Panc1 (cell line): ENCODE results near the gene CCDC8. TPM values are rescaled to one million over a fixed set of nuclear protein-coding genes. Genes with fewer than 3 reads are reported as not detected.
A peak's percentile ranks its signal among the peaks of the same experiment; 100 is the strongest.

Experiments used
- ATAC-seq: fragments of 200-7000 bp; cut with Tn5 transposase; 2 replicates; pipeline ENCODE4 v1.9.1; 2020; ENCODE audit warnings: mild to moderate bottlenecking, moderate library complexity
- BruUV-seq: library from RNA; stranded (reverse); fragments of 400-500 nt; replicated peaks from 2 replicates; lab custom pipeline; 2021; lab: Mats Ljungman, UMichigan
- CTCF ChIA-PET: fragments of 300-600 bp; sonication (Branson Sonifier 250); formaldehyde crosslinking; loops from one replicate; lab custom pipeline; 2022; ENCODE audit warnings: antibody characterized with exemption; lab: Charles Lee
- POLR2A ChIA-PET: fragments of 300-600 bp; sonication (Branson Sonifier 250); formaldehyde crosslinking; loops from one replicate; lab custom pipeline; 2022; ENCODE audit warnings: antibody characterized with exemption; lab: Charles Lee
- DNase-seq: peaks from one replicate; pipeline ENCODE4 v3.0.0-alpha.2; 2010; ENCODE audit warnings: low read depth, low spot score
- H3K27ac ChIP-seq: 2 replicates; pipeline ENCODE4 v1.5.1; 2011; ENCODE audit warnings: mild to moderate bottlenecking, low read length, inconsistent platforms
- H3K27me3 ChIP-seq: fragments of 200-500 bp; sonication (Bioruptor generic); 2 replicates; pipeline ENCODE4 v1.6.0; 2014; ENCODE audit warnings: low read length, inconsistent platforms; ENCODE audit not compliant: control insufficient read depth, insufficient read depth
- H3K36me3 ChIP-seq: fragments of 200-500 bp; sonication (Bioruptor generic); 2 replicates; pipeline ENCODE4 v1.5.1; 2014; ENCODE audit warnings: inconsistent platforms, mild to moderate bottlenecking, low read length, moderate library complexity; ENCODE audit not compliant: control insufficient read depth, insufficient read depth
- H3K4me1 ChIP-seq: 2 replicates; pipeline ENCODE4 v1.5.1; 2011; ENCODE audit warnings: inconsistent platforms, mild to moderate bottlenecking, low read length, moderate library complexity; ENCODE audit not compliant: control insufficient read depth, insufficient read depth
- H3K4me3 ChIP-seq, 2 experiments: 2 replicates each; pipeline ENCODE4 v1.5.1; 2011 to 2012; ENCODE audit warnings: low read depth in 2 of 2, low read length in 2 of 2, mild to moderate bottlenecking in 2 of 2, inconsistent platforms in 1 of 2, moderate library complexity in 1 of 2
- H3K9me3 ChIP-seq: fragments of 200-500 bp; sonication (Bioruptor generic); 2 replicates; pipeline ENCODE4 v1.5.1; 2014; ENCODE audit warnings: low read depth, mild to moderate bottlenecking, inconsistent platforms, low read length, moderate library complexity; ENCODE audit not compliant: control insufficient read depth, insufficient read depth
- POLR2AphosphoS5 ChIP-seq: IDR thresholded peaks from 2 replicates; pipeline ENCODE4 v1.6.1; 2012; ENCODE audit warnings: mild to moderate bottlenecking, low read depth, low read length, moderate library complexity
- SIN3A ChIP-seq: IDR thresholded peaks from 2 replicates; pipeline ENCODE4 v1.6.1; 2012; ENCODE audit warnings: low read depth, mild to moderate bottlenecking, low read length, moderate library complexity, borderline replicate concordance; ENCODE audit not compliant: insufficient read depth
- TCF7L2 ChIP-seq: IDR thresholded peaks from 2 replicates; pipeline ENCODE4 v1.6.1; 2011; ENCODE audit warnings: mild to moderate bottlenecking, low read depth, low read length, inconsistent platforms
- in situ Hi-C: cut with HindIII; loops from 2 replicates; pipeline ENCODE4 v1.10.0; 2016; ENCODE audit warnings: low sequenced_read_pairs, low pct_unique_long_range_greater_than_20kb
- intact Hi-C: fragments of 100-400 bp; cut with micrococcal nuclease; formaldehyde crosslinking; loops from one replicate; pipeline ENCODE4 v1.10.0; 2022; ENCODE audit not compliant: unreplicated experiment
- total RNA-seq: library from RNA; stranded (reverse); gene quantifications from one replicate; pipeline ENCODE4 v1.2.1, GENCODE V29; 2021; ENCODE audit not compliant: unreplicated experiment
- TF ChIP-seq, protein P1 (sequence below): fragments of 450-650 bp; IDR thresholded peaks from 2 replicates; pipeline ENCODE4 v1.5.1; 2017; ENCODE audit warnings: mild to moderate bottlenecking
- TF ChIP-seq, protein P2 (sequence below), 2 experiments: IDR thresholded peaks; 2 replicates each; pipeline ENCODE4 v1.6.1; 2011 to 2012; ENCODE audit warnings: low read depth in 2 of 2, control low read depth in 1 of 2, low read length in 1 of 2, mild to moderate bottlenecking in 1 of 2, moderate library complexity in 1 of 2; ENCODE audit not compliant: insufficient read depth in 1 of 2

The CCDC8 gene
- total RNA-seq, 1 experiment from 2014 or later: 5.4 TPM

DNA sequence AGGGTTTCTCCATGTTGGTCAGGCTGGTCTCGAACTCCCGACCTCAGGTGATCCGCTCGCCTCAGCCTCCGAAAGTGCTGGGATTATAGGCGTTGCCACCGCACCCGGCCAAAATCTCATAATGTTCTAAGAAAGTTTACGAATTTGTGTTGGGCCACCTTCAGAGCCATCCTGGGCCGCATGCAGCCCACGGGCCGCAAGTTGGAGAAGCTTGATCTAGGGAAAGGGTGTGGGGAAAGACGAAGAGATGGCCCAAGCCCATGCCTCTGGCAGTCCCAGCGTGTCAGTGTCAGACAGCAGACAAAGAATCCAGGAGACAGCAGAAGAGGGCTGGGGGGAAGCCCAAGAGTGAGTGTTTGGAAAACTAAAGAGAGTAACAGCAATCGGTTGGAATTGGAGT lies 32.7 kb upstream of the CCDC8 start:
- in situ Hi-C loops: no loop called here
- intact Hi-C loops: no loop called here
- Histone ChIP-seq H3K4me1 (no peaks in the 10 kb centered on the region), H3K4me3 (no peak overlapping the region), H3K9me3 (no peaks in the 10 kb centered on the region), H3K36me3 (no peaks in the 10 kb centered on the region), H3K27ac (no peak overlapping the region), H3K27me3 (no peaks in the 10 kb centered on the region)
- CTCF ChIA-PET: no interaction called here
- DNase-seq: no peak
- POLR2A ChIA-PET: no interaction called here
- no peak for ATAC-seq
- BruUV-seq: no TSS peak
- TF ChIP-seq, protein P1, sequence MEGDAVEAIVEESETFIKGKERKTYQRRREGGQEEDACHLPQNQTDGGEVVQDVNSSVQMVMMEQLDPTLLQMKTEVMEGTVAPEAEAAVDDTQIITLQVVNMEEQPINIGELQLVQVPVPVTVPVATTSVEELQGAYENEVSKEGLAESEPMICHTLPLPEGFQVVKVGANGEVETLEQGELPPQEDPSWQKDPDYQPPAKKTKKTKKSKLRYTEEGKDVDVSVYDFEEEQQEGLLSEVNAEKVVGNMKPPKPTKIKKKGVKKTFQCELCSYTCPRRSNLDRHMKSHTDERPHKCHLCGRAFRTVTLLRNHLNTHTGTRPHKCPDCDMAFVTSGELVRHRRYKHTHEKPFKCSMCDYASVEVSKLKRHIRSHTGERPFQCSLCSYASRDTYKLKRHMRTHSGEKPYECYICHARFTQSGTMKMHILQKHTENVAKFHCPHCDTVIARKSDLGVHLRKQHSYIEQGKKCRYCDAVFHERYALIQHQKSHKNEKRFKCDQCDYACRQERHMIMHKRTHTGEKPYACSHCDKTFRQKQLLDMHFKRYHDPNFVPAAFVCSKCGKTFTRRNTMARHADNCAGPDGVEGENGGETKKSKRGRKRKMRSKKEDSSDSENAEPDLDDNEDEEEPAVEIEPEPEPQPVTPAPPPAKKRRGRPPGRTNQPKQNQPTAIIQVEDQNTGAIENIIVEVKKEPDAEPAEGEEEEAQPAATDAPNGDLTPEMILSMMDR: no peak
- TF ChIP-seq TCF7L2 (no peak), SIN3A (no peak), POLR2AphosphoS5 (no peak)
- TF ChIP-seq, protein P2, sequence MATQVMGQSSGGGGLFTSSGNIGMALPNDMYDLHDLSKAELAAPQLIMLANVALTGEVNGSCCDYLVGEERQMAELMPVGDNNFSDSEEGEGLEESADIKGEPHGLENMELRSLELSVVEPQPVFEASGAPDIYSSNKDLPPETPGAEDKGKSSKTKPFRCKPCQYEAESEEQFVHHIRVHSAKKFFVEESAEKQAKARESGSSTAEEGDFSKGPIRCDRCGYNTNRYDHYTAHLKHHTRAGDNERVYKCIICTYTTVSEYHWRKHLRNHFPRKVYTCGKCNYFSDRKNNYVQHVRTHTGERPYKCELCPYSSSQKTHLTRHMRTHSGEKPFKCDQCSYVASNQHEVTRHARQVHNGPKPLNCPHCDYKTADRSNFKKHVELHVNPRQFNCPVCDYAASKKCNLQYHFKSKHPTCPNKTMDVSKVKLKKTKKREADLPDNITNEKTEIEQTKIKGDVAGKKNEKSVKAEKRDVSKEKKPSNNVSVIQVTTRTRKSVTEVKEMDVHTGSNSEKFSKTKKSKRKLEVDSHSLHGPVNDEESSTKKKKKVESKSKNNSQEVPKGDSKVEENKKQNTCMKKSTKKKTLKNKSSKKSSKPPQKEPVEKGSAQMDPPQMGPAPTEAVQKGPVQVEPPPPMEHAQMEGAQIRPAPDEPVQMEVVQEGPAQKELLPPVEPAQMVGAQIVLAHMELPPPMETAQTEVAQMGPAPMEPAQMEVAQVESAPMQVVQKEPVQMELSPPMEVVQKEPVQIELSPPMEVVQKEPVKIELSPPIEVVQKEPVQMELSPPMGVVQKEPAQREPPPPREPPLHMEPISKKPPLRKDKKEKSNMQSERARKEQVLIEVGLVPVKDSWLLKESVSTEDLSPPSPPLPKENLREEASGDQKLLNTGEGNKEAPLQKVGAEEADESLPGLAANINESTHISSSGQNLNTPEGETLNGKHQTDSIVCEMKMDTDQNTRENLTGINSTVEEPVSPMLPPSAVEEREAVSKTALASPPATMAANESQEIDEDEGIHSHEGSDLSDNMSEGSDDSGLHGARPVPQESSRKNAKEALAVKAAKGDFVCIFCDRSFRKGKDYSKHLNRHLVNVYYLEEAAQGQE (IDR thresholded peaks at IDR 0.05; ENCODE audit: insufficient read depth in 1 of 2, low read depth in 2 of 2, low read length in 1 of 2): no peak

DNA sequence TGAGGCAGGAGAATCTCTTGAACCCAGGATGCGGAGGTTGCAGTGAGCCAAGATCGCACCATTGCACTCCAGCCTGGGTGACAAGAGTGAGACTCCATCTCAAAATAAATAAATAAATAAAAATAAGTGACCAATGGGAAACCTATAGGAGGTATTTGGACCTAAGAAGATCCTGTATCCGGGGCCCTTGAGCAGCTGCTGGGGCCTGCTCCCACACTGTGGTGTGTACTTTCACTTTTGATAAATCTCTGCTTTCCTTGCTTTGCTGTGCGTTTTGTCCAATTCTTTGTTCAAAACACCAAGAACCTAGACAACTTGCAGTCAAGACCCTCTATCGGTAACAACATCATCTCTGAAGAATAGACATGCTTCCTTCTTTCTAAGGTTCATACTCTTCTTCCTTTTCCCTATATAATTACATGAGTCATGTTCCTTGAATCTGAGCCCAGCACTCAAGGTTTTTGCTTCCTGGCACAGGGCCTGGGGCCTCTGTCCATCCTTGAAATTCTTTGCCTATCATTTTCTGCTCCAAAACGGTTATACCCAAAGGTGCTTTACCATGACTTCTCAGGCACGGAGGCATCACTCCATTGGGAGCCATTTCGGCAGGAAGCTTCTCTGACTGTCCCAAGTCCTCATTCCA lies 29.6 kb upstream of the CCDC8 start:
- ChIA-PET CTCF (no interaction called here), POLR2A (no interaction called here)
- no peaks in the 10 kb centered on the region for H3K4me1 ChIP-seq
- in situ Hi-C loops (no loop called here), intact Hi-C loops (no loop called here)
- ATAC-seq (peak; percentile 63; the same call in 1 of the 2 replicates), DNase-seq (no peak)
- H3K36me3 ChIP-seq: no peaks in the 10 kb centered on the region
- no peak overlapping the region for H3K4me3 ChIP-seq
- H3K27ac ChIP-seq: no peak overlapping the region
- H3K27me3 ChIP-seq: no peaks in the 10 kb centered on the region
- TF ChIP-seq, protein P1: no peak
- TF ChIP-seq TCF7L2: no peak
- TF ChIP-seq, protein P2 (IDR thresholded peaks at IDR 0.05; ENCODE audit: insufficient read depth in 1 of 2, low read depth in 2 of 2, low read length in 1 of 2): no peak
- TF ChIP-seq POLR2AphosphoS5: no peak
- TF ChIP-seq SIN3A: no peak
- no TSS peak for BruUV-seq
- H3K9me3 ChIP-seq: no peaks in the 10 kb centered on the region
